ENCODE results near the gene COL4A3.

DNA sequence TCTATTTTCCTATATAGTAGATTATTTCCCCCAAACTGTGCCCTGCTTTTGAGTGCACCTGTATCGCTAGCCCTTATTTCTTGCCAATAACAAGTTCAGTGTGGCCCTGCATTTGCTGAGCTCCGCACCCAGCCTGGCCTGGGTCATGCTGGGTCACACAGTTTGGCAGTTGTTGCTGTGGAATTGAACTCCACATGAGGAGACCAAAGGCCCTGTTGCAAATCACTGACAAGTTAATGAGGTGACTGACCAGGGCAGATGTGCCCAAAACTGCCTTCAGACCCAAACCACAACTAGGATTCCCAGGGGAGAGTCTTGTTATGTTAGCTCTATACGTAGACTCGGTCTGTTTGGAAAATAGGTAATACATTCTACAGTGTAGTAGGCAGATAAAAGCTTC is 31.4 kb upstream of the COL4A3 start:
- TF ChIP-seq, protein P1, sequence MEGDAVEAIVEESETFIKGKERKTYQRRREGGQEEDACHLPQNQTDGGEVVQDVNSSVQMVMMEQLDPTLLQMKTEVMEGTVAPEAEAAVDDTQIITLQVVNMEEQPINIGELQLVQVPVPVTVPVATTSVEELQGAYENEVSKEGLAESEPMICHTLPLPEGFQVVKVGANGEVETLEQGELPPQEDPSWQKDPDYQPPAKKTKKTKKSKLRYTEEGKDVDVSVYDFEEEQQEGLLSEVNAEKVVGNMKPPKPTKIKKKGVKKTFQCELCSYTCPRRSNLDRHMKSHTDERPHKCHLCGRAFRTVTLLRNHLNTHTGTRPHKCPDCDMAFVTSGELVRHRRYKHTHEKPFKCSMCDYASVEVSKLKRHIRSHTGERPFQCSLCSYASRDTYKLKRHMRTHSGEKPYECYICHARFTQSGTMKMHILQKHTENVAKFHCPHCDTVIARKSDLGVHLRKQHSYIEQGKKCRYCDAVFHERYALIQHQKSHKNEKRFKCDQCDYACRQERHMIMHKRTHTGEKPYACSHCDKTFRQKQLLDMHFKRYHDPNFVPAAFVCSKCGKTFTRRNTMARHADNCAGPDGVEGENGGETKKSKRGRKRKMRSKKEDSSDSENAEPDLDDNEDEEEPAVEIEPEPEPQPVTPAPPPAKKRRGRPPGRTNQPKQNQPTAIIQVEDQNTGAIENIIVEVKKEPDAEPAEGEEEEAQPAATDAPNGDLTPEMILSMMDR (IDR thresholded peaks at IDR 0.05; ENCODE audit: poor library complexity, severe bottlenecking) = no peak
- TF ChIP-seq RAD21 (conservative IDR thresholded peaks at IDR 0.05) (no peak), POLR2AphosphoS5 (IDR thresholded peaks at IDR 0.05) (no peak)

All from neural cell (in vitro differentiated cells).